ENCODE data around the gene ADCY10.

DNA sequence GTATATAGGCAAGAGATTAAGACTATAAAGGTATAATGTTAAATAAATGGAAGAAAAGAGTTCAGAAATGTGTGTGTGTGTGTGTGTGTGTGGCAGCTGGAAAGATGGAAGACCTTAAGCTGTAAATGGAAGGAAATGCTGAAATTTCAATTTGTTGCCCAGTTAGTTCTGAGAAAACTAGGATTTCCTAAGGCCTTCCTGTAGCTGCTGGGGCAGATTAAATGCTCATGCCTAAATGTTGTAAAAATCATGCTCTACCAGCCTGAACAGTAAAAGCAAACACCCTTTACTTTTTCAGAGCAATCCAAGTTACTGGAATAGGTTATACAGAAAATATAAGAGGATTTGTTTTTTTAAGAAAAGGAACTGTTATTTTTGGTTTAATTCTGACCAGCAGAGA, 8.3 kb downstream of the ADCY10 start:
- TF ChIP-seq FOXP2 (optimal IDR thresholded peaks at IDR 0.05; ENCODE audit: control extremely low read depth, extremely low read length, insufficient read depth) (no peak), EZH2 (IDR thresholded peaks at IDR 0.05) (no peak), POLR2AphosphoS5 (IDR thresholded peaks at IDR 0.05; ENCODE audit: borderline replicate concordance, low read depth, low read length) (no peak)
